Right renal pelvis (tissue), 4 donors: ENCODE measurements around the gene ATP1B1. TPM values are rescaled to one million over a fixed set of nuclear protein-coding genes. Genes with fewer than 3 reads are reported as not detected.

Source experiments
- DNase-seq, 4 donors: peaks; one replicate each; pipeline ENCODE4 v3.0.0-alpha.2; 2013; ENCODE audit warnings: low read depth in 4 of 4, low spot score in 3 of 4, missing footprints in 1 of 4
- polyA plus RNA-seq, 4 donors: library from polyadenylated mRNA; unstranded; fragments of 120-200 nt; gene quantifications; one replicate each; pipeline ENCODE4 v1.2.1, GENCODE V29; 2013; ENCODE audit not compliant: insufficient read length in 4 of 4

The ATP1B1 gene
- polyA plus RNA-seq, 4 donors = 461 to 582 (median 547) TPM

DNA sequence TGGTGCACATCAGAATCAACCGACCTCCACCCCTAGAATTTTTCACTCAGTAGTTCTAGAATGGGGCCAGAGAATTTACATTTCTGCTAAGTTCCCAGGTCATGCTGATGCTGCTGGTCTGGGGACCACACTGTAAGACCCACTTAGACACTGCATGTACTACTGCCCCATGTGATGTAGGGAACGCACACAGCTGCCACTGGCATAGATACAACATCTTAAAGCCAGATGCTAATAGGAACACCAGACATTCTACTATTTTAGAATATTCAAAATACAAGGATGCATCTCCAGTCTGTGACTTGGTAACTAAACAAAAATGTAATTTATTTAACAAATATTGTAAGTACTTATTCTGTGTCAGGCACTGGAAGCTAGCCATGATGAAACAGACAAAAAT, 14.1 kb upstream of the ATP1B1 start:
- no peak for DNase-seq

DNA sequence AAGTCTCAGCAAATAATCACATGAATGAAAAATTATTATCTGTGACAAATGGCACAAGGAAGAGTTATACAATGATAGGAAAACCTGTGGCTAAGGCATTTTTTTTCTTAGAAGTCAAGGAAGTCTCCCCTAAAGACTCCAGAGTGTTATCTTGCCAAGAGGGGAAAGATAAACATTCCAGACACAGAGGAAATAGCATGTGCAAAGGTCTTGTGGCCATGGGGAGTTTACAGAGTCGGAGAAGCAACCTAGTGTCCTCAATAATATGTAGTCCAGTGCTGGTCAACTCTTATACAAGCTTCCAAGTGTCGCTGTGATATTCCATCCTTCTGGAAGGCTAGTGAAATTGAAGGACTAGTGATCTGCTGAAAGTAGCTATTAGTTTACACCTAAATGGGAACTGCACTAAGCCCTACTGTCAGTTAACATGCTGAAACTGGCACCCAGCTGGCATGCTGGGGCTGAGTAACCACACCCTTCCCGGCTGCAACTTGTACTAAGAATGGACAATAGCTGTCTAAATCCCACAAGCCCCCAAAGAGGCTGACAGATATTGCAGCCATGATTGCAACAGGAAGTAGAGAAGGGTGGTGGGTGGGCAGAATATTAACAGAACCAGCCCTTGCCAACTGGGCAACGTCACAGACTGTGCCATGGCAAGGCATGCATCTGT, 11.5 kb upstream of the ATP1B1 start:
- DNase-seq = no peak

- no peak for DNase-seq
Observed at GRCh38 chr1:169098380-169098779, 8.1 kb upstream of the ATP1B1 start.

- no peak for DNase-seq
Observed at GRCh38 chr1:169099561-169099960, 6.9 kb upstream of the ATP1B1 start.

DNA sequence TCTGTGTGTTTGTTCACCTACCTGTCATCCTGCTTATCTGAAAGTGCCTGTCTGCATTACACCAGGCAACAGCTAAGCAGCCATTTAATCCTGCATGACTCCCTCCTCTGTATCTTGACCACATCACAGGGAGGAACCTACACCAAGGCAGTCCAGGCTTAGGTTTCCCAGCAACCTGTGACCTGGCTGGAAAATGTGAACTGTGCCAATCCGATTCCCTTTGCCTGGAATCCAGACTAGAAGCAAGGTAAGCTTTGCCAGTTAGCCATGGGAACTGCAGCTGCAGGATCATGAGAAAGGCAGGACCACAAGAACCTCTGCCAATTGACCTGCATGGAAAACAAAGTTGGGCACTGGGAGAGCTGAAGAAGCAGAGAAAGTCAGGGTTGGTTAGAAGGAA, 6.3 kb upstream of the ATP1B1 start:
- DNase-seq = no peak

DNA sequence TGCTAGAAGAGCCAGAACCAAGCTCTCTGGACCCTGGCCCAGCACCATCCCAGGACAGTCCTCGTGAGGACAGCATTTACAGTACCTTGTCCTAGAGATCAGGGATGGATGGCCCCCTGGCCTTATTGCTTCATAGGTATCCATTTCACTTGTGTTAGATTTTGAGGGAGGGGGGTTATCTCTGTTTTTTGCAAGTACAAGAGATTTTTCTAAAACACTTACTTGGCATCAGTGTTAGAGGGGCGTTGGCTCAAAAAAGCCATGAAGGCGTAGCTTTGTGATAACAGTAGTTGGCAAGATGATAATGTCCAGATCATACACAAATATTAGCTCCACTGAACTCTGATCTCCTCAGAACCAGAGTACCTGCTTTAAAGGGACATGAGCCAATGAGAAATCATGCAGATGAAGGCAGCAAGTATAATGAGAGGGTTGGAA, 5.8 kb upstream of the ATP1B1 start:
- DNase-seq = no peak

- DNase-seq = no peak
Observed at GRCh38 chr1:169102567-169102966, 3.9 kb upstream of the ATP1B1 start.

DNA sequence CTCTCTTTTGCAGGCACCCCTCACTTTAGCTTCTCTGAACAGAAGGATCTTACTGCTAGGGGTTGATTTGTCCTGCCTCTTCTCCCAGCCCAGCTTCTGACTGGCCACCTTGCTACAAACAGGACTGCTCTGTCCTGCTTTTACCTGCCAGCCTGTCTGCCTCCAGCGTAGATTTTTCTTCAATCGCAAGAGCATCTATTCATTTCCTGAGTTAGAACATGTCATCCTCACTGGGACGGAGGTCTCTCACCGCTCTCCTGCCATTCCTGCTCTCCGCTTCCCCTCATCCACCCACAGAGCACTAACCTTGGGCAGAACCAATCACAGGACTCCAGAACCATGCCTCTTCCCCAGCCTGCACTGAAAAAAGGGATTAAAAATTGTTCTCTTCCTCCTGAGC, 3.5 kb upstream of the ATP1B1 start:
- no peak for DNase-seq

GRCh38 chr1:169103480-169103893, 3.0 kb upstream of the ATP1B1 start:
- DNase-seq = peak in 3 of 4 donors; percentile 45 to 64 (median 61)

GRCh38 chr1:169105087-169105433, 1.4 kb upstream of the ATP1B1 start:
- no peak for DNase-seq

DNA sequence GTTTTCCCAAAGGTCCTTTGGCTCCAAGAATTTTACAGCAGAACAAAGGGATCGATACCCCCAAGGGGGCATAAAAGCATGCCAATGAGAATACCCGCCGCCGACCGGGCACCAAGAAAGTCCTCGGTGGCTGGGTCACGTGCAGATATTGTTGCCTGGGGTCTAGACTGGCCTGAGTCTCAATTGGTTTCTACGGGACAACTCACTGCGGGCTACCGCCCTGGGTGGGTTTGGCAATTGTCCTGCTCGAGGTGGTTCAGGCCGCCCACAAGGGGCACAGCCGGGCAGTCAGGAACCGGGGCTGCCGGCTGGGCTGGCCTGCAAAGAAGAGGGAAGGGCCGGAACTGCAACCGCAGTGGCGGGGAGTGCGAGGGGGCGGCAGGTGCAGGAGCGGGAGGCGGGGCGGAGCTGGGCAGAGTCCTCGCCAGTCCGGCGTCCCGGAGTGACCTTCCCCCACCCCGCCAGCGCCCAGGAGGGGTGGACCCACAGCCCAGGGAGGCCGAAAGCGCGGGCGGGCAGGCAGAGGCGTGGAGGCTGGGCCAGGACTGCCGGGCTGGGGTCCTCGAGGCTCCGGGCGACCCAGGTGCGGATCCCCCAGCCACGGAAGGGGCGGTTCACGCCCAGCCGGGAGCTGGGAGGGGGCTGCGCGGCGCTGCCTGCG, 926 bp upstream of the ATP1B1 start:
- DNase-seq = peak in 3 of 4 donors; percentile 45 to 61 (median 53)

DNA sequence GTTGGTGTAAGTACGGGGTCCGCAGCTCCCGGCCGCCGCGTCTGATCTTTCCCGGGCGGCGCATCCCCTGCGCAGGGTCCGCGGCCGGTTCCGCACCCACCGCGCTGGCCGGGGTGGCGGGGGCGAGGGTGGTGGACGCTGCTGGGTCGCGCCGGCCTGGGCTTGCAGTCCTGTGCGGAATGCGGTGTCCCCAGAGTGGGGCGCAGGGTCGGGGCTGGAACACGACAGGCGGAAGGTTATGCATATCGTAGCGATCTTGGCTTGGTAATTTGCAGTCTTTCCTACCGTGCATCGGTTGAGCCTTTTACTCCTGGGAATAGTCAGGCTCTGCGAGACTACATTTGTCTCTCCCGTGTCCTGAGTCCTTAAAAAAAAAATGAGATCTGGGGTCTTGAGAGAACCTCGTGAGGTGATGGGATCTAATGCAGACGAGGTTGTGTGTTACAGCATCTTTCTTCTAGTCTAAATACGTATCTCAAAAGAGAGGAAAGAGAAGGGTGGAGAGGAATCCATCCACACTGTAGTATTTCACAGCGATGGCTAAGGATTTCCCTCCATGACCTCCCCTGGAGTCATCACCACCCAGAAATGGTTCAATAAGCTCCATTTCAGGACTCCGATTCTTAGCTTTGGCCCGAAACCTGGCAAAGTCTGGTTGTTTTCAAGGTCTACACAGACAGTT, 572 bp downstream of the ATP1B1 start:
- DNase-seq = no peak

DNA sequence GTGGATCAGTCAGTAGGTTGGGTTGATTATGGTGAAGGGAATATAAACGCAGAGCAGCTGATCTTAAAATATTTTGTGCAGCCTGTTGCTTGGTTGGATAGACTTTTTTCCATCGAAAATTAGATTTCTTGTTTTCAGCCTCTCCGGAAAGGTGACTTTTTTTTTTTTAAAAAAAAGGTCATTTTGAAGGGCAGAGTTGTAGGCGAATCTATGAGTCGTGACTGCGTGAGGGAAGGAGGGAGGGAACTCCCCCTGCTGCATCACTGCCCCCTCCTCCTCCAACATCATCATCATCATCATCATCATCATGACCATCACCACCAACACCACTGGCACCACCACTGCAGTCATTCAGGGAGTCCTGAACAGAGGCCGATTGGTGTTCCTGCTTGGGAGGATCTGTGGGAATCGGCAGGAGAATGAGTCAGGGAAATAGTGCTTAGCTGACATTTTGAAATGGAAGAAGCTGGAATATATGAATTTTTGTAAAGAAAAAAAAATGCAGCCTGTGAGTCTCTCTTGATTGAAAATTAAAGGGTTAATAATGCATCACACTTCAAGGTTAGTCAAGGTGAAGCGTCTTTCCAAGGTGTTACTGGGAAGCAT, 1.2 kb downstream of the ATP1B1 start:
- DNase-seq = no peak

- no peak for DNase-seq
Observed at GRCh38 chr1:169108223-169108622, 1.7 kb downstream of the ATP1B1 start.

- no peak for DNase-seq
Observed at GRCh38 chr1:169108863-169109560, 2.5 kb downstream of the ATP1B1 start.

DNA sequence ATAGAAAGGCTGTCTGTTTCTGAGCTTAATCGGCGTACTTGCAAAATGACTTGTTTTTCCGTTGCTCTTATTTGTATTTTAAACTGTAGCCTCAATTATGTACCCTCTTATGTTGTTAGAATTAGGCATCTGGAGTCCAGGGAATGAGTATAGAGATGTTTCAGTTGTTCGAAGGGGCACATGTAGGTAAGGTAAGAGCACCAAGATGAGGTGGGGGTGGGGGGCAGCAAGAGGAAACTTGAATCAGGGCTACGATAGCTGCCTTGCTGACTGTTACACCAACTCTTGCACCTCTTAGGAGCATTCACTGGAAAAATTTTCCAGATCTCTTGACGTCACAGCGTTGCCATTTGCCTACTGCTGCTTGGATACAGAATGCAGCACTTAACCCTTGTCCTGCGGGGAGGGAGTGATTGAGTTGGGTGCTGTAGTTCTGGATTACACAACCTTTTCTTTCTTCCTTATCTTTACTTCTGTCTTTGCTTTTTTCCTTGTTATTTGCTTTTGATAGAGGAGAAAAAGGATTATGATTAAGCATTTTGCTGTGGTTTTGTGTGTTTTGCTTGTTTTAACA, 3.2 kb downstream of the ATP1B1 start:
- DNase-seq = peak in 1 of 4 donors; percentile 43

GRCh38 chr1:169110236-169110635, 3.7 kb downstream of the ATP1B1 start:
- no peak for DNase-seq

DNA sequence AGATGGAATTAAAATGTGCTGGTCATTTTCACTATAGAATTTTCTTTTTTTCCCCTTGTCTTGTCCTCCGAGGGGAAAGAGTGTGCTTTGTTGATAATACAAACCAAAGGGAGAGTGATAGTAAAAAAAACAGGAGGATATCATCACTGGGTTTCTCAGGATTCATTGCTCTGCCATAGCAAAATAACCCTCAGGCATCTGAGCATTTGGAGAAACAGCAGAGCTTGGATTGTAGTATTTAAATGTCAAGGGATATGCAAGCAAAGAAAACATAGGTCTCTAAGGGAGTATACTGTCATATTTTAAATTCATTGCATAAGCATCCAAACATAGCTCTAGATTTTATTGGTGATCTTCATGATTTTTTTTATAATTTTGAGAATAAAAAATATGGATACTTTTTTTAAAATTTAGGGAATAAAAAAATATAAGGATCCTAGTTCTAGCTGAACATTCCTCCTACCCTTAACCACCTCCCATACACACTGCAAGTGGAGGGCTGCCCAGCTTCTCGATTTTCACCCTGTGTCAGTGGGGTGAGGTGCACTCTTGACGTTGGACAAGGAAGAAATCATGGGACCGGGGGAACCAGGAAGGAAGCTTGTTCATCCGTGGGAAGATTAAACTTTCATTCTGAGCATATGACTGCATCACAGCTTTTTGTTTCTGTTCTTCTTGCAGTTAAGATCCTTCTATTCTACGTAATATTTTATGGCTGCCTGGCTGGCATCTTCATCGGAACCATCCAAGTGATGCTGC, 4.4 kb downstream of the ATP1B1 start:
- DNase-seq = no peak

GRCh38 chr1:169111472-169111871, 5.0 kb downstream of the ATP1B1 start:
- no peak for DNase-seq

- DNase-seq = no peak
Observed at GRCh38 chr1:169112241-169112640, 5.8 kb downstream of the ATP1B1 start.
